ENCODE data around the gene ZBTB17. TPM values are rescaled to one million over a fixed set of nuclear protein-coding genes. Genes with fewer than 3 reads are reported as not detected.

Gene ZBTB17
- total and polyA plus RNA-seq, 10 of the 15 experiments (the other 5 are each of a cell fraction or from before 2014, with no cell fraction given) = 0.87 to 59.4 (median 38.7) TPM

- Histone ChIP-seq H3K4me2 (ENCODE audit: control insufficient read depth, insufficient read depth) (no peak overlapping the region), H2AFZ (ENCODE audit: control insufficient read depth, low read depth, low read length) (no peak overlapping the region), H3K79me2 (ENCODE audit: control insufficient read depth, insufficient read depth, low read length) (peaks cover 27% of the 10 kb centered on the region), H3K27ac (ENCODE audit: control insufficient read depth, insufficient read depth) (no peak overlapping the region), H3K36me3 (ENCODE audit: control insufficient read depth in 2 of 2, insufficient read depth in 2 of 2, low read length in 1 of 2) (peaks cover 10 to 25% of the 10 kb centered on the region in 2 experiments), H3K9ac (ENCODE audit: control insufficient read depth, insufficient read depth, low read length) (no peak overlapping the region), H3K4me1 (ENCODE audit: control insufficient read depth, insufficient read depth, low read length) (peaks cover 35% of the 10 kb centered on the region), H3K4me3 (no peak overlapping the region), H3K9me3 (replicated peaks; ENCODE audit: control insufficient read depth, insufficient read depth, low read length) (peaks cover 10% of the 10 kb centered on the region; the same call in 2 of the 3 replicates), H4K20me1 (ENCODE audit: control insufficient read depth, insufficient read depth) (no peaks in the 10 kb centered on the region), H3K27me3 (replicated peaks in 1 of 2; ENCODE audit: control insufficient read depth in 2 of 2, insufficient read depth in 2 of 2, low read length in 1 of 2) (no peaks in the 10 kb centered on the region)
- BruUV-seq (replicated peaks) = no TSS peak
- CTCF ChIA-PET = interaction anchor here (1.3 to 2.6 kb wide), 2 partner anchors 10 to 154 kb away, joined by 5 to 6 read pairs; no protein-coding TSS in a partner anchor
- RAD21 ChIA-PET (ENCODE audit: unreplicated experiment) = interaction anchor here (1.1 kb wide), 1 partner anchor 12 kb away, joined by 4 read pairs; no protein-coding TSS in a partner anchor
- DNase-seq (ENCODE audit: low read depth, low spot score) (no peak), ATAC-seq (no peak), FAIRE-seq (no peak)
- POLR2A ChIA-PET = interaction anchor here (0.5 kb wide), 1 partner anchor 138 kb away, joined by 10 read pairs; no protein-coding TSS in a partner anchor
- WGBS (ENCODE audit: insufficient coverage, insufficient replicate concordance, low lambda C conversion rate, missing lambda C conversion rate) = over 99% methylated on average over 13 of the region's 13 CpGs
- TF ChIP-seq ZBED1 (IDR thresholded peaks at IDR 0.05; ENCODE audit: borderline replicate concordance) (no peak), HDAC6 (IDR thresholded peaks at IDR 0.05; ENCODE audit: unreplicated experiment) (no peak), SUPT20H (IDR thresholded peaks at IDR 0.05; ENCODE audit: borderline replicate concordance, control insufficient read depth, low read depth, low read length) (no peak), SMARCA5 (IDR thresholded peaks at IDR 0.05) (no peak), MYC (IDR thresholded peaks at IDR 0.05; ENCODE audit: insufficient read depth, insufficient read length, insufficient replicate concordance, low read length, severe bottlenecking) (no peak), JUNB (IDR thresholded peaks at IDR 0.05) (no peak), EED (IDR thresholded peaks at IDR 0.05; ENCODE audit: low read depth) (no peak), IRF5 (IDR thresholded peaks at IDR 0.05; ENCODE audit: borderline replicate concordance) (no peak), ZNF217 (IDR thresholded peaks at IDR 0.05) (no peak), TCF12 (IDR thresholded peaks at IDR 0.05; ENCODE audit: low read depth, low read length) (no peak), NRF1 (conservative IDR thresholded peaks at IDR 0.05; ENCODE audit: low read depth, low read length) (no peak), SREBF1 (IDR thresholded peaks at IDR 0.05; ENCODE audit: low read length) (no peak), BCLAF1 (IDR thresholded peaks at IDR 0.05) (no peak)
- TF ChIP-seq, protein P1, sequence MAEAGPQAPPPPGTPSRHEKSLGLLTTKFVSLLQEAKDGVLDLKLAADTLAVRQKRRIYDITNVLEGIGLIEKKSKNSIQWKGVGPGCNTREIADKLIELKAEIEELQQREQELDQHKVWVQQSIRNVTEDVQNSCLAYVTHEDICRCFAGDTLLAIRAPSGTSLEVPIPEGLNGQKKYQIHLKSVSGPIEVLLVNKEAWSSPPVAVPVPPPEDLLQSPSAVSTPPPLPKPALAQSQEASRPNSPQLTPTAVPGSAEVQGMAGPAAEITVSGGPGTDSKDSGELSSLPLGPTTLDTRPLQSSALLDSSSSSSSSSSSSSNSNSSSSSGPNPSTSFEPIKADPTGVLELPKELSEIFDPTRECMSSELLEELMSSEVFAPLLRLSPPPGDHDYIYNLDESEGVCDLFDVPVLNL (IDR thresholded peaks at IDR 0.05; ENCODE audit: low read depth, low read length) = no peak
- intact Hi-C loops (cut with micrococcal nuclease; ENCODE audit: unreplicated experiment) (loop anchor here (5.0 kb wide), 1 partner anchor 122 kb away; the partner anchor contains the start of gene SPEN), in situ Hi-C loops (cut with MboI) (no loop called here)
- SMC1A ChIA-PET (ENCODE audit: uncharacterized antibody, unreplicated experiment) = interaction anchor here (0.5 to 1.7 kb wide), 4 partner anchors 20 to 154 kb away, joined by 3 to 5 read pairs (median 4); no protein-coding TSS in a partner anchor
Observed at GRCh38 chr1:15969321-15969880, 6.5 kb downstream of the ZBTB17 start.
